G401.6 (cell line): Measurements from ENCODE around the gene ZNF503.

Experiments
- FAIRE-seq: peaks from 2 replicates; lab custom pipeline; 2012; peaks lifted over from hg19 to GRCh38; lab: Jason Lieb, UNC

ZNF503 gene

DNA sequence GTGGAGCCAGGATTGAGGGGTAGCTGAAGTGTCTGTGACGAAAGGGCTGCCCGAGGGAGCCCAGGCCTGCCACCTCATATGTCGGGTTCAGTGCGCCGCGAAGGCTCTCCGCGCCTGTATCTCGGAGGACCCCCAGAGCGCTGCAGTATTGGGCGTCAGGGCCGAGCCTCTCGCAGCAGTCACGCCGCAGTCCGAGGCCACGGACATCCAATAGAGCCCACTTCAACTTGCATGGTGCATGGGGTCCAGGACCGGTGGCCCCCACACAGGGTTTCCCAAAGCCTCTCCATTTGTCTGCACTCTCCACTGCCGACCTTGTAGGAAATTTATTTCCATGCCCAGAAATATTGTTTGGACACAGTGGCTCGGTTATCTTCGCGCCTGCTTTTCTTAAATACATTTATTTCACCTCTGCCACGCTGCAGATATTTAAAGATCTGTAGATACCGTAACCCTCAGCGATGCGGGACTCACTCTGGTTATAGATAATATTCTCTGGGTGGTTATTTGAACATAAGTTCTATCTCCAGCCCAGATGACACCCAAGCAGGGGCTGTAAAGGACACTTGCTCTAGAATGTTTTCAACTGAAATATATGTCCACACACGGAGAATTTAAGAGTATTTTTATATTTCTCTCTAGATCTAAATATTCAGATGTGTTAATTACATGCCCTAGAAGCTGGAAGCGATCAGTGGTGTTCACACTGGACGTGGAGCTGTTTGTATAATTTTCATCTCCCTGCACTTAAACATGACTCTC is 5.1 kb upstream of the ZNF503 start:
- FAIRE-seq: no peak

- FAIRE-seq: no peak
Observed at GRCh38 chr10:75405598-75406461, 4.3 kb upstream of the ZNF503 start.

- FAIRE-seq: no peak
Observed at GRCh38 chr10:75404815-75405597, 3.4 kb upstream of the ZNF503 start.

GRCh38 chr10:75403939-75404814 is 2.6 kb upstream of the ZNF503 start:
- FAIRE-seq: no peak

DNA sequence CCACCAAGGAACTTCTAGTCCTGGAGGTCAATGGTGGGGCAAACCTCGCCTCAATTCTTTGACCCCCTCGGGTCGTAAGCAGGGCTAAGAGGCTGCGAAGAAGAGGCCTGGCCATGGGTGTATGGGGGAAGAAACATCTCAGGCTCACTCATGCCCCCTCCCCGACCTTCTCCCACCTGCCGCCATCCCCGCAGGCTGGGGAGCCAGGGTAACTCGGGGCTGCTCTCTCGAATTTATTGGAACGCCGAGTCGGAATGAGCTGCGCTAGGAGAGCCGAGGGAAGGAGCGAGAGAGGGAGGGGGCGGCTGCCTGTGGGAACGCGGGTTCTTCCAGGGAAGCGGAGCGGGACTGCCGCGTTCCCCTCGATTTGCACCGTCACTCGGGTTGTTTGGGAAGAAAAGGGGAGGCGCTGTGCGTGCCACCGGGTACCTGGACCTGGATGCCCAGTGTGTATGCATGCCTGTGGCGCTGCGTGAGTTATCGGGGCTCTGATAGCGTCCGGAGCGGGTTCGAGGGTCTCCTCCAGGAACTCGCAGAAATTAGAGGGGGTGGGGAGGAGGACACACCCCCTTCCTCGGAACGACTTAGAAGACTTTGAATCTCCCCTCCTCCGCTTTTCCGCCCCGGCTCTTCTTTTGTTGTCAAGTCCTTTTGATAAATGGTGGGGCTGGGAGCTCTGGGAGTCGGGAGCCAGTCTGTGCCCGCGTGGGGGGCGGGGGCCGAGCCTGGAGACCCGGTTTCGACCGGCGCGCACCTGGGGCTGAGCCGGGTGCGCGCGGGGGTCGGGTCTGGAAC is 1.8 kb upstream of the ZNF503 start:
- FAIRE-seq: no peak

DNA sequence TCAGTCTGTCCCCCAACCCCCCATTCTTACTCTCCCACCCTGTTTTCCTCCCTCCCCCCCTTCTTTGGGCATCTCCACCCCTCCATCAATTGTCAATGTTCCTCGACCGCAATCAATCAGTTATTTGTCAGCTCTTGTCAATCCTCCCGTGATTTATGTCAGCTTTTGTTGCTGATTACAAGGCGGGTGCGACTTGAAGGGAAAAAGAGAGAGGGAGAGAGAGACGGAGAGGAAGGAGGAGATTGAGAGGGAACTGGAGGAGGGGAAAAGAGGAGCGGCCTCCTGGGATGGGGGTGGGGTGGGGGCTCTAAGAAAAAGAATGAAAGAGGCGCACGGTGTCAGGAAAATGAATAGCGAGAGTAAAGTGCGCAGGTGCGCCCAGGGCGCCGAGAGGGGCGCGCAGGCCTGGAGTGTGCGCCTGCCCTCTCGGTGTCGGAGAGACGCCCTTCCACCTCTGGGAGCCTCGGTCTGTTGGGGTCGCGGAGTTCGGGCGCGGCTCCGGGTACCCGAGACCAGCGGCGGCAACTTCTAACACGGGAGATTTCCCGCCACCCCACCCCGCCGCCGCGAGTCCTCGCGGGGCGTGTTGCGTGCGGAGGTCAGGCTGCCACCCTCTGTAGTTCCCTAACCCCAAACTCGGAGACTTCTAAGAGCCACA is 1.1 kb upstream of the ZNF503 start:
- no peak for FAIRE-seq

GRCh38 chr10:75400771-75401568 is 594 bp downstream of the ZNF503 start:
- no peak for FAIRE-seq

DNA sequence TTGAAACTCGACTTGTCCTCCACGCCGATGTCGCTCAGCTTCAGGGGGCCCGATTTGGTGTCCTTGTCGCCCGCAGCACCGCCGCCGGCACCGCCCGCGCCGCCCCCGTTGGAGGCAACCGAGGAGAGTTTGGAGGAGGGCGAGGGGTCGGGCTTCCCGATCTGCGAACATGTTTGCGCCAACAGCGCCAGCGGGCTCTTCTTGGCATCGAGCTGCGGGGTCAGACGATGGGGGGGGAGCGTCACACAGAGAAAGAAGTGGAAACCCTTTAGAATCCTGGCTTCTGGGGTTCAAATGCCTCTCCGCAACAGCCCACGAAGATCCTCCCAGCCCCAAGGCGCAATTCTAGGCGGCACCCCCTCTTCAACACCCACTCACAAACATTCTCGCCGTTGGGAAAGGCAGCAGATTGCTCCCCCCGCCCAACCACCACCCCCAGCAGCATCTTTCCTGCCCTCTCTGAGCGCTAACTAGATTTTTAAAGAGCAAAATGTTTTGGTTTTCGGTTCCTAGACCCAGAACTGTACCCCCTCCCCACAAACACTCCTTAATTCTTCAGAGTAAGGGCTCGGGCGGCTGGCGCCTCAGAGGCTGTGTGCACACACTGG is 1.3 kb downstream of the ZNF503 start:
- FAIRE-seq: no peak

DNA sequence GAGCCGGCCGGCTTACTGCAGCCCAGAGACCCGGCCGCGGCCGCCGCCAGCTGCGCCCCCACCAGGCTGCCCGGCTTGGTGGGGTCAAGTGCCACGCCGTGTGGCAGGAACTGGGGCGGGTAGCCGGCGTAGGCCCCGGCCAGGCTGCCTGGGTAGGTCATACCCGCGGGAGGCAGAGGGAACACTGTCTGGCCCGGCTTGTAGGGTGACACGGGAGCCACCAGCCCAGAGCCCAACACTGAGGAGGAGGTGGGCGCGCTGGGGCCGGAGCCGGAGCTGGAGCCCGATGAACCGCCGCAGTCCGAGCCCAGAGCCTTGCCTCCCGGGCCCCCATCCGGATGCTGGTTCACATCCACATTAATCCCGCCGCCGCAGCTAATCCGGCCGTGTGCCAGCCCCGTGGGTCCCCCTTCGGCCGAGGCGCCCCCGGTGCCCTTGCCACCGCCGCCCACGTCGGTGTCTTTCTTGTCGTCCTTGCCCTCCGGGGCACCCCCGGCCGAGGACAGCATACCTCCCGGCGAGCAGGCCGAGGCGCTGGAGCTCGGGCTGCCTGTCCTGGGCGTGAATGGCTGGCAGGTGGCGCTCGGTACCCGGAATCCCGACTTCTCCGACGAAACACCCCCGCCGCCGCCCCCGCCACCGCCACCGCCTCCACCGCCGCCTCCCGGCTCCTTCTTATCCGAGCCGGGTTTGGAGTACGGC is 2.0 kb downstream of the ZNF503 start:
- no peak for FAIRE-seq

DNA sequence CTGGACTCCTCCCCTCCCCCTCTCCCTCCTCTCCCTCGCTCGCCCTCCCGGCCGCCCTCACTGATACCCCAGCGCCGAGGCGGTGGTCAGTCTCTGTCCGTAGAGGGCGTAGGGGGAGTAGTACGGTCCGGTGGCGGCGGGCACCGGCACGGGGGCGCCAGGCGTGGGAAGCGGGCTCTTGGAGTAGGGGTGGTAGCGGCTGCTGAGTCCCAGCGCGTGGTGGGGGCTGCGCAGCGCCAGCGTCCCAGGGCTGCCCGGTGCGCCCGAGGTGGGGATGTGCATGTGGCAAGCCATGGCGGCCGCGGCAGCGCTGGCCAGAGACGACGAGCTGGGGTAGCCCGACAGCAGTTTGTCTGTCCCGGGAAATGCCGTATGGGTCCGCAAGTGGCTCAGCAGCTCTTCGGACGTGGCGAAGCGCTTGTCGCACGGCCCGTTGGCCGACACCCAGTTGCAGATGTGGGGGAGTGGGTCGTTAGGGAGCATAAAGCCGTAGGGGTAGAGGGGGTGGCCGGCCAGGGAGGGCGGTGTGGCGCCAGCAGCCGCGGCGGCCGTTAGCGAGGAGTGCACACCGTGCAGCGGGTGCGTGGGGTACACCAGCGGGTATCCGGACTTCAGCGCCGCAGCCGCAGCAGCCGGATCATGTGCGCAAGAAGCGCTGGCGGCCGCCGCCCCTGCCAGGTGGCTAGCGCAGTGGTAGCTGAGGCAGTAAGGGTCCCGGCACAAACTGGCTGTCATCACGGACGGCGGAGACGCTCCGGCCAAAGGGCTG is 2.7 kb downstream of the ZNF503 start:
- no peak for FAIRE-seq

DNA sequence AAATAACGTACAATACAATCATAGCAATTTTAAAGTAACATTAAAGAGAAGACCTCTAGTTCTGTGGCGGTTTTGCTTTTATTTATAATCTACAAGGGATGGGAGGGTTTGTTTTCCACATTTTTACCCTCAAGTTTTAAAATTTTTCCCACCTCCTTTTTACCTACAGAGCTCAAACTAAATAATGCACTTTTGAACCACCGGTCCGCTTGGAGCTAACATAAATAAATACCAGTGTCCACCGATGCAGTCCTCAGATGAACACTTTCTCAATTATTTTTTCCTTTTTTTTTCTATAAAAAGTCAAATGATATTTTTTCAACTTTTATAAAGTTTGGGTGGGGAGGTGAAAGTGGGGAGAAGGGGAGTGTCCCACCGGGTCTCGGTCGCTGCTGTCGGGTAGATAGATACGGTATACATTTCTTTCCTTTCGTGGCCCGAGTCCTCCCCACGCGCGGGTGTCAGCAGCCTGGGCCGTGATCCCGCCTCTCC is 3.3 kb downstream of the ZNF503 start:
- no peak for FAIRE-seq

- peak; percentile 11 for FAIRE-seq
Observed at GRCh38 chr10:75397496-75398199, 3.9 kb downstream of the ZNF503 start.

DNA sequence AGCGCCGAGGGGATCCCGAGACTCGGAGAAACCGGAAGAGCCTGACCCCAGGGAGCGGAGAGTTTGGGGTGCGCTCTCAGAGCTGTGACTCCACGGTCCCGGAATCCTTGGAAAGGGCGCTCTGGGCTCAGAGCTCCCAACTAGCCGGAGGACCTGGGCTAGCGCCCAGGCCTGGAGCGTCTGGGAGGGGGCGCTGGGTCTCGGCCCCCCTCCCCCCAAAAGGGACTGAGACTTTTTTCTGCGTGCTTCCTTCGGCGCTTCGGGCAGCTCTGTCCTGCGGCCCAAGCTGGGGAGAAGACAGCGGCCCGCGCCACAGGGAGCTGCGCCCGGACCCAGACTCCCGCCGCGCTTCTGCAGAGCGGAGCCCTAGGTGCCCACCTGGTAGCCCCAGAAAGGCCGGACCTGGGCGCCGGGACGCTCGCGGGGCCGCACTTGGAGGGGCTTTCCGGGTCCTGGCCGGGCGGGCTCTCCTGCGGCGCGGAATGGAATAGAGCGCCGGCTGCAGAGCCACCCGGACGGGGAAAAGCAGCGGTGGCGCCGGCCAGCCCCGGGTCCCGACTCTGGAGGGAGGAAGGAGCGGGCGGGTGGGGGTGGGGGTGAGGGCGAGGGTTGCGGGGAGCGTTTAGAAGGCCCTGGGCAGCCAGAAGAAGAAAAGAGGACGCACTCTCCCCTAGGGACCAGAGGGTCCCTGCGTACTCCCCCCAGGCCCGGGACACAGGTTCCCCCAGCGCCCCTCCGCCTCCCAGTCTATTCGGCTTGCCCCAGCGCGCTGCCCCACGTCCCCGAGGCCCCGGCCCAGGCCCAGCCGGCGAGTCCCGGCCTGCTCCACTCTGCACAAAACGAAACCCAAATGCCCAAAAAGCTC is 4.7 kb downstream of the ZNF503 start:
- FAIRE-seq: no peak

DNA sequence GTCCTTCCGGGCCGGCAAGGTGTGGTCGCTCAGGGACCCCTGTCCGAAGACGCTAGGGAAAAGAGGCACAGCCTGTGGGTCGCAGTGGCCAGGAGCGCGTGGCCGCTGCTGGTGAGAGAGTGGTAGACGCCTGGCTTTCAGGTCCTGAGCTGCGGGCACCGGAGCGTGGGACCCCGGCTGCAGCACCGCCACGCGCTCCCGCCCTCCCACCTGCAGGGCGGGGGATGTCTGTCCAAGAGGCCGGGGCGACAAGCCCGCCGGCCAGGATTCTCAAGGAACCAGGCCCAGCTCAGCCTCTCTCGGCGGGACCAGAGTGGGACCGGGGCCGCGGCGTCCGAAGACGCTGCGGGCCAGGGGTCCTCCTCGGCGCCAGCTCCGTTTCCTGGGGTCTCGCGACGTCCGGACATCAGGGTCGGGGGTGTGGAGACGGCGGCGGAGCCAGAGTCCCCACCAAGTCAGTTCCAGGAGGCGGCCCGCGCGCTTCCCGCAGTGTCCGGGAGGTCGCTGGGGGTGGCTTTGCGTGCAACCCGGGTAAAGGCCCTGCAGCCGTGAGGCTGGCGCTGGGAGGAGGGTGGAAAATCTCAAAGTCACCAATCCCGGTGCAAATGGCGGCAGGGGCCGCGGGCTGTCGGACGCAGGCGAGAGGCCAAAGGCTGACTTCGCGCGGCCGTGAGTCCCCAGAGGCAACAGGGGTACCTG is 5.5 kb downstream of the ZNF503 start:
- no peak for FAIRE-seq
